Activated B cell treated with CpG ODN at 0.5 μM for 24 hours (primary cell): ENCODE data around the gene HDAC4. TPM values are rescaled to one million over a fixed set of nuclear protein-coding genes. Genes with fewer than 3 reads are reported as not detected.

Experiments used
- ATAC-seq: fragments of 200-7000 bp; cut with Tn5 transposase; one replicate; pipeline ENCODE4 v1.10.0; 2021; ENCODE audit warnings: low read depth, mild to moderate bottlenecking, moderate library complexity
- CTCF ChIA-PET: fragments of 350-600 bp; sonication (Branson Sonifier 250); formaldehyde crosslinking; loops from one replicate; lab custom pipeline; 2021; ENCODE audit warnings: antibody characterized with exemption; lab: Charles Lee
- POLR2A ChIA-PET: fragments of 350-600 bp; sonication (Branson Sonifier 250); formaldehyde crosslinking; loops from one replicate; lab custom pipeline; 2021; ENCODE audit warnings: antibody characterized with exemption; lab: Charles Lee
- DNase-seq: peaks from one replicate; pipeline ENCODE4 v3.0.0; 2022
- H3K27ac Mint-ChIP-seq: one replicate; pipeline ENCODE4 v1.8.0; 2020; ENCODE audit warnings: mixed read lengths
- H3K27me3 Mint-ChIP-seq: one replicate; pipeline ENCODE4 v1.8.0; 2021; ENCODE audit warnings: mixed read lengths
- H3K36me3 Mint-ChIP-seq: one replicate; pipeline ENCODE4 v1.8.0; 2021; ENCODE audit warnings: low read depth, mixed read lengths
- H3K4me1 Mint-ChIP-seq: one replicate; pipeline ENCODE4 v1.8.0; 2021; ENCODE audit warnings: mixed read lengths
- H3K4me3 Mint-ChIP-seq: one replicate; pipeline ENCODE4 v1.8.0; 2020; ENCODE audit warnings: mild to moderate bottlenecking, mixed read lengths
- H3K9me3 Mint-ChIP-seq: one replicate; pipeline ENCODE4 v1.8.0; 2020; ENCODE audit warnings: mixed read lengths
- intact Hi-C: fragments of 100-400 bp; cut with micrococcal nuclease; formaldehyde crosslinking; loops from one replicate; pipeline ENCODE4 v1.15.1; 2024
- total RNA-seq: library from RNA; stranded (reverse); gene quantifications from 2 replicates; pipeline ENCODE4 v1.2.3, GENCODE V29; 2022
- TF ChIP-seq, protein P1 (sequence below): fragments of 200-600 bp; IDR thresholded peaks from one replicate; pipeline ENCODE4 v1.8.0; 2022; ENCODE audit warnings: antibody characterized with exemption, mild to moderate bottlenecking

Gene HDAC4
- total RNA-seq, 1 donor from 2014 or later: 31.9 TPM

DNA sequence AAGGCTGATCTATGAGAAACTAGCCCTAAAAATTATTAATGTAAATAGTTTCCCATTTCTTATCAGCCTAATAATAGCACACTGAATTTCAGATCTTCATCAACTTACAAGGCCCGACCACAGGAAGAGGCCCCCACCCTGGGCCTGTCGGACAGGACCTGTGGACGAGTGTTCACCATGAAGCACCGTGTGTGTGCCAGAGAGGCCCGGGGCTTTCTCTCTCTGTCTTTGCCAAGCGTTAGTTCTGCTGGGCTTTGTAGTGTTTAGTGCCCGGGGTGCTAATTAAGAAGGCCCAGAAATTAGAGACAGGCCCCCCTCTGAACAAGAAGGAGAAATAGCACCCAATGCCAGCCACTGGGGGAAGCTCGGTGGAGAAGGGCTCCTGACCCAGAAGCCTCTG, 287.2 kb downstream of the HDAC4 start:
- intact Hi-C loops: no loop called here
- TF ChIP-seq, protein P1, sequence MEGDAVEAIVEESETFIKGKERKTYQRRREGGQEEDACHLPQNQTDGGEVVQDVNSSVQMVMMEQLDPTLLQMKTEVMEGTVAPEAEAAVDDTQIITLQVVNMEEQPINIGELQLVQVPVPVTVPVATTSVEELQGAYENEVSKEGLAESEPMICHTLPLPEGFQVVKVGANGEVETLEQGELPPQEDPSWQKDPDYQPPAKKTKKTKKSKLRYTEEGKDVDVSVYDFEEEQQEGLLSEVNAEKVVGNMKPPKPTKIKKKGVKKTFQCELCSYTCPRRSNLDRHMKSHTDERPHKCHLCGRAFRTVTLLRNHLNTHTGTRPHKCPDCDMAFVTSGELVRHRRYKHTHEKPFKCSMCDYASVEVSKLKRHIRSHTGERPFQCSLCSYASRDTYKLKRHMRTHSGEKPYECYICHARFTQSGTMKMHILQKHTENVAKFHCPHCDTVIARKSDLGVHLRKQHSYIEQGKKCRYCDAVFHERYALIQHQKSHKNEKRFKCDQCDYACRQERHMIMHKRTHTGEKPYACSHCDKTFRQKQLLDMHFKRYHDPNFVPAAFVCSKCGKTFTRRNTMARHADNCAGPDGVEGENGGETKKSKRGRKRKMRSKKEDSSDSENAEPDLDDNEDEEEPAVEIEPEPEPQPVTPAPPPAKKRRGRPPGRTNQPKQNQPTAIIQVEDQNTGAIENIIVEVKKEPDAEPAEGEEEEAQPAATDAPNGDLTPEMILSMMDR: no peak
- Mint-ChIP-seq H3K36me3 (peaks cover 22% of the 10 kb centered on the region), H3K4me1 (no peaks in the 10 kb centered on the region), H3K27me3 (no peaks in the 10 kb centered on the region), H3K27ac (no peak overlapping the region), H3K9me3 (no peaks in the 10 kb centered on the region), H3K4me3 (no peak overlapping the region)
- CTCF ChIA-PET: no interaction called here
- ATAC-seq (no peak), DNase-seq (no peak)
- POLR2A ChIA-PET: no interaction called here

DNA sequence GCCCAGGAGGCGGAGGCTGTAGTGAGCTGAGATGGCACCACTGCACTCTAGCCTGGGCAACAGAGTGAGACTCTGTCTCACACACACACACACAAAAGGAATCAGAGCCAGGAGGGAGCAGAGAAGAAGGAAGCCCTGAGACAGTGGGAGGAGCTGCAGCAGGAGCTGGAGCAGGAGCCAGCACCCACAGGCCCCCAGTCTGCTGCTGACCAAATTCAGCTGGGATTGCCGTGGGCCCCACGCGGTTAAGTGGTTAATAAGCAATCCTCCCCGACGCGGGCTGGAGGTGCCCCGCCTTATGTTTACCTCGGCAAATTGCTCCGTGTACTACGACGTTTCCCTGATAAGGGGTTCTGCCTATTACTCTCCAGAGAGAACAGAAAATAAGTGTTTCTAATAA, 287.6 kb downstream of the HDAC4 start:
- no peak overlapping the region for H3K4me3 Mint-ChIP-seq
- ATAC-seq (no peak), DNase-seq (no peak)
- TF ChIP-seq, protein P1: no peak
- intact Hi-C loops: no loop called here
- no peaks in the 10 kb centered on the region for H3K4me1 Mint-ChIP-seq
- ChIA-PET POLR2A (no interaction called here), CTCF (no interaction called here)
- H3K36me3 Mint-ChIP-seq: peaks cover 22% of the 10 kb centered on the region
- H3K9me3 Mint-ChIP-seq: no peaks in the 10 kb centered on the region
- H3K27me3 Mint-ChIP-seq: no peaks in the 10 kb centered on the region
- H3K27ac Mint-ChIP-seq: no peak overlapping the region

DNA sequence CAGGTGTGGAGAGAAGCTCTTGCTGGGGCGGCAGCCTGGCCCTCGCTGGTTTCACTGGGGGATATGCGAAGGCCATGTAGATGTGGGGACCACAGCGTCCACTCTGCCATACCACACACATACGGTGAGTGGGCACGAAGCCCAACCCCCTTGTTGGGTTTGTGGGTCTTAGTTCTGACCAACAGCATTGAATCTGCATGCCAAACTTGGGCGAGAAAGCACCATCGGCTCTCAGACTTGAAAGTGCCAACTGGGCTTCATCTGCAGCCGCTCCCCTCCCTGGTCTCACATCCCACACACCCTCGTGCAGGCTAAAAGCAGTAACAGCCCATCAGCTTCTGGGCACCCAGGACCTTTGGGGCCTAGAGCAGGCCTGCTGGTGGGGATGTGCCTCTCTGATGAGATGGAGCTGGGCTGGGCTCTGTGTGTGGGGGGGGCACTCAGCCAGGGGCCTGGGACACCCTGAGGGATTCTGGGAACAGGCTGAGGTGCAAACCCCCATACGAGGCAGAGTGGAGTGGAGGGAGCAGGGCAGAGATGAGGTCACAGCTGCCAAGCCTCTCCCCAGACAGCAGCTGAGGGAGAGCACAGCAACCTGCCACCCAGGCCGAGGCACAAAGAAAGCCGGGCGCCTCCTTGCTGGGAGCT, 288.6 kb downstream of the HDAC4 start:
- TF ChIP-seq, protein P1: no peak
- no peak overlapping the region for H3K27ac Mint-ChIP-seq
- no peak for ATAC-seq
- H3K4me3 Mint-ChIP-seq: no peak overlapping the region
- no peak for DNase-seq
- no peaks in the 10 kb centered on the region for H3K9me3 Mint-ChIP-seq
- POLR2A ChIA-PET: no interaction called here
- CTCF ChIA-PET: no interaction called here
- no peaks in the 10 kb centered on the region for H3K27me3 Mint-ChIP-seq
- H3K4me1 Mint-ChIP-seq: no peaks in the 10 kb centered on the region
- intact Hi-C loops: no loop called here
- peaks cover 22% of the 10 kb centered on the region for H3K36me3 Mint-ChIP-seq

DNA sequence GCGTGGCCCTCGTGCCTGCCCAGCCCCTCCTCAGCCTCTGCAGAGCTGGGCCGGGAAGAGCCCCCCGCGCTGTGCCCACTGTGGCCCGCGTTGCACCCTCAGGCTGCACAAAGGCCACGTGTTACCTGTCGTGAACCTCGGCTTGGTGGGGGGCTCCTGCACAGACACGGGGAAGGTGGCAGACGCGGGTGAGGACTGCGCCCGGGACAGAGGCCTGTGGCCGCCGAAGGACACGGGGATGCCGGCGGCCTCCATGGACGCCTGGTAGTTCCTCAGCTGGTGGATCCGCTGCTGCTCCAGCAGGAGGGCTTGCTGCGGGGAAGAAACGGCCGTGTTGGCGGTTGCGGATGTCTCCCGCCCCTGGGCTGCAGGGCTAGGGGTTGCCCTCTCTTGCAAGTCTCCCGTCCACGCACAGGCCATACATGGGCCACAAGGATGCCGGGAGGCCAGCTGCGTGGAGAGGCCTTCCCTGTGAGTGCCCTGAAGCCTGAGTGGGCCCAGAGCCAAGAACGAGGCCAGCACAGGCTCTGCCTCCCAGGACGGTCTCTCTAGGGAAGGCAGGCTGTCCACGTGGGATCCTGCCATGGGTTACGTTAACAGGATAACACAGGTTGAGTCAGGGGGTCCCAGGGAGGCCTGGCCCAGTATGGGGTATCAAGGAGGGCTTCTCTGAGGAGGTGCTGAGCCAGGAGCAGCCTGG, 289.3 kb downstream of the HDAC4 start:
- ATAC-seq (no peak), DNase-seq (no peak)
- TF ChIP-seq, protein P1: no peak
- H3K4me3 Mint-ChIP-seq: no peak overlapping the region
- peaks cover 24% of the 10 kb centered on the region for H3K36me3 Mint-ChIP-seq
- H3K27me3 Mint-ChIP-seq: no peaks in the 10 kb centered on the region
- ChIA-PET CTCF (no interaction called here), POLR2A (no interaction called here)
- intact Hi-C loops: no loop called here
- no peaks in the 10 kb centered on the region for H3K9me3 Mint-ChIP-seq
- no peak overlapping the region for H3K27ac Mint-ChIP-seq
- no peaks in the 10 kb centered on the region for H3K4me1 Mint-ChIP-seq

DNA sequence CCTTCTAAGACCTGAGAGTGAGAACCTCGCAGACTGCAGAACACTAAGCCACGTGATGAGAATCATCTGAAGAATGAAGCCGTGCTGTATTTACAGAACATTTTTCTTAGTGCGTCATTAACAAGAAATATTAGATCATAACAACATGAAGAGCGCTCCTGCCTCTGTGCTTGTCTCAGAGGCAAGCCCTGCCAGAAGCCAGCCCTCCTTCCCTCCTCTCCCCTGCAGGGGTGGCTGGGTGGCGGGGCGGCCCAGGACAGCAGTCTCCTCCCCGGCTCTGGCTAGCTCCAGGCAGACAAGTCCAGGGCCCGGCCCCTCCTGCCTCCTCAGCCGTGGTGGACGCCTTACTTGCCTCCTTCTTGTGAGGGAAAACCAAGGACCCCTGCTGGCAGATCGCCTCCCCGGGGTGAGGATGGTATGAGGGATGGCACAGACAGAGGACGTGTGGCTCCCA, 290.2 kb downstream of the HDAC4 start:
- Mint-ChIP-seq H3K4me3 (no peak overlapping the region), H3K27me3 (no peaks in the 10 kb centered on the region), H3K27ac (no peak overlapping the region), H3K9me3 (no peaks in the 10 kb centered on the region), H3K36me3 (peaks cover 27% of the 10 kb centered on the region), H3K4me1 (no peaks in the 10 kb centered on the region)
- ChIA-PET CTCF (no interaction called here), POLR2A (no interaction called here)
- TF ChIP-seq, protein P1: no peak
- DNase-seq: no peak
- intact Hi-C loops: no loop called here
- ATAC-seq: no peak
